ENCODE results near the gene CLCN7.

- TF ChIP-seq POLR2A (IDR thresholded peaks at IDR 0.05) (no peak), CTCF (IDR thresholded peaks at IDR 0.05) (no peak)
Observed at GRCh38 chr16:1449201-1449788, 25.5 kb downstream of the CLCN7 start.

All from gastroesophageal sphincter (tissue), 3 donors.